Stimulated activated CD8-positive, alpha-beta memory T cell treated with anti-CD3 and anti-CD28 coated beads, Interleukin-7, amount 100 ng/mL, for 24 hours (primary cell): ENCODE results near the gene MMP26.
"Not testable (repeated sequence)": the region's sequence is repeated elsewhere in the genome, so short reads cannot be mapped to it uniquely, and the experiment has no call there.

ENCODE experiments used
- DNase-seq: peaks from one replicate; pipeline ENCODE4 v3.0.0-alpha.2; 2020; ENCODE audit warnings: low read depth

MMP26 gene

DNA sequence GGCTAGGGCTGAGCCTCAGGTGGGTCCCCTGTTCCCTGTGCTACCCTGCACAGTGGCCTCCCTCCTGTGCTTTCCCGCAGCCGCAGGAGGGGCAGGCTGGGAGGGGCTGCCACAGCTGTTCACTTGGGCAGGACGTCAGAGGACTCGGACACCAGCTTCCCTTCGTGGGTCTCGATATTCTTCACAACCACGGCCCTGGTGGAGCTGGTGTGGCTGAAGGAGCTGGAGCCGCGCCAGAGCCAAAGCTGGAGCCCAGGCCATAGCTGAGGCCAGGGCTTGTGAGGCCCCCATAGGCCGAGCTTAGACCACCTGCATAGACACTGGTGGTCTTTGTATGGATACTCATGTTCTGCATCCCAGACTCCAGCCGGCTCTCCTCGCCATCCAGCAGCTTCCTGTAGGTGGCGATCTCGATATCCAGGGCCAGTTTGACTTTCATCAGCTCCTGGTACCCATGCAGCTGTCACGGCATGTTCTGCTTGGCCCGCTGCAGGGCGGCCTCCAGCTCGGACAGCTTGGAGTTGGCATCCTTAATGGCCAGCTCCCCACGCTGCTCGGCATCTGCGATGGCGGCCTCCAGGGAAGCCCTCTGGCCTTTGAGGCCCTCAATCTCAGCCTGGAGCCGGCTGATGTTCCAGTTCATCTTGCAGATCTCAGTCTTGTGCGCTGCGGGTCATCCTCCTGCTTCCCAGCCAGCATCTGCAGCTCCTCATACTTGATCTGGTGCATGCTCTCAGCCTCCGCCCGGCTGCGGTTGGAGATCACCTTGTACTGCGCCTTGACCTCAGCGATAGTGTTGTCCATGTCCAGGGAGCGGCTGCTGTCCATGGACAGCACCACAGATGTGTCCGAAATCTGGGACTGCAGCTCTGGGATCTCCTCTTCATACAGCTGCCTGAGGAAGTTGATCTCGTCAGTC, 18.3 kb downstream of the MMP26 start:
- DNase-seq: not testable (repeated sequence)

DNA sequence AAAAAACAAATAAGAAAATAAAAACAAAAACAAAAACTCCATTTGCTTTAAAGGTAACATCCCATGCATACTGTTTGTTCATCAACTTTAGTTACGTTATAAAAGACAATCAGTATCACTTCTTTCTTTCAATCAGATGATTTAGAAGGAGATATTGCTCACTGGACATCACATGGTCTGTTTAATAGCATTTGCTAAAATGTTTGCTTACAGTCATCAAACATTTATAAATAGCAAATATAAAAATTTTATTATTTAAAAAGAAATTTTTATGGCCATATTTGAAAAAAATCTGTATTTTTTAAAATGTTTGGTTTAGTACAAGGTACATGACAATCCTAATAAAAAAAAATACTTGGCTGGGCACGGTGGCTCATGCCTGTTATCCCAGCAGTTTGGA, 22.6 kb downstream of the MMP26 start:
- no peak for DNase-seq

DNA sequence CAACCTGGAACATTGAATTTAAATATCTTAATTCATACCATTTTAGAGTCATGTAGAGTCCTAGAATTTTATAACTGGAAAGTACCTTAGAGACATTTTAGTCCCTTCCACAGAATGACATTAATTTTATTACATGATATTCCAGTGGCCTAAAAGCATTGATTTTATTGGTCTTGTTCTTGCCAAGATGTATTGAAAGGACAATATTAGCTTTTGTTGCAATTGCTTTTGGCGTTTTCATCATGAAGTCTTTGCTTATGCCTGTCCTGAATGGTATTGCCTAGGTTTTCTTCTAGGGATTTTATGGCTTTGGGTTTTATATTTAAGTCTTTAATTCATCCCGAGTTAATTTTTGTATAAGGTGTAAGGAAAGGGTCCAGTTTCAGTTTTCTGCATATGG, 36.2 kb downstream of the MMP26 start:
- DNase-seq: no peak

DNA sequence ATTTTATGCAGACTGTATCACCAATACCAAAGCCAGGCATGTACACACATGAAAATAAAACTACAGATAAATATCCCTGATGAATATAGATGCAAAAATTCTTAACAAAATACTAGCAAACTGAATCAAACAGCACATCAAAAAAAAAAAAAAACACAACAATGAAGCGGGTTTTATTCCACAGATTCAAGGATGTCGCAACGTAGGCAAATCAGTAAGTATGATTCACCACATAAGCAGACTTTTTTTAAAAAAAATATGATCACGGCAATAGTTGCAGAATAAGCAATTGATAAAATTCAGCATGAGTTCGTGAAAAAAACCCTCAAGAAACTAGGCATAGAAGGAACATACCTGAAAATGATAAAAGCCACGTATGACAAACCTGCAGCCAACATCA, 43.9 kb downstream of the MMP26 start:
- no peak for DNase-seq

DNA sequence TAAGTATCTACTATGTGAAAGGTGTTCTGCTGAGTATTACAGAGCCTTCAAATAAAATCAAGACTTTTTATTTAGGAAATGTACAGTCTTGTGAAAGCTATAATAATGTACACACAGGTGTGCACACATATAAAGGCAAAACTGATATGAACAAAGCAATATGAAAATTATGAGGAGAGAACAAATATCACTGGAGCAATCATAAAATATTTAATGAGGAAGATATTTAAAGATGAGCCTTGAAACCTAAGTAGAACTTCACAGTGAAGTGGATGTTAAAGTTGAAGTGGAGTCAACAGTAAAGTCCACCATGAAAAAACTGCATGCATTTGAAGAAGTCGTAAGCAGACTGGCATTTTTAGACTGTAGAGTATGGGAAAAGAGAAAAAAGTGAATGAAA, 46.6 kb downstream of the MMP26 start:
- no peak for DNase-seq
